ENCODE measurements around the gene REP15.

DNA sequence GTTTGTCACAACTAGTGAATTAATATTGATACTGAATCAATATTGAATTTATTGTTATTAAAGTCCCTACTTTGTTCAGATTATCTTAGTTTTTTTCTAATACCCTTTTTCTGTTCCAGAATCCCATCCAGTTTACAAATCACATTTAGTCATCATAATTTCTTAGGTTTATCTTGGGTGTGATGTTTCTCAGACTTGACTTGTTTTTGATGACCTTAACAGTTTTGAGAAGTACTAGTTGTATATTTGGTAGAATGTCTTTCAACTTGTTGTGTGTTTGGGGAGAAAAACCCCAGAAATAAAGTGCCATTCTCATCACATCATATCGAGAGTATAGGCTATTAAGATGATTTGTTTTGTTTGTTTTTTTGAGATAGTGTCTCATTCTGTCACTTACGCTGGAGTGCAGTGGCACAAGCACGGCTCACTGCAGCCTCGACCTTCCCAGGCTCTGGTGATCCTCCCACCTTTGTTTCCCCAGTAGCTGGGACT is 33.9 kb downstream of the REP15 start:
- TF ChIP-seq POLR2AphosphoS5 (IDR thresholded peaks at IDR 0.05; ENCODE audit: low read depth, low read length) (no peak), RFX5 (IDR thresholded peaks at IDR 0.05; ENCODE audit: low read length) (no peak), EP300 (IDR thresholded peaks at IDR 0.05; ENCODE audit: borderline replicate concordance in 1 of 2, low read depth in 1 of 2, low read length in 1 of 2) (no peak), RCOR1 (IDR thresholded peaks at IDR 0.05; ENCODE audit: low read length) (no peak)

All from SK-N-SH (cell line).